Loucy (cell line): ENCODE results near the gene MMP14.

Source experiments
- EZH2phosphoT487 ChIP-seq: fragments of 200-600 bp; IDR thresholded peaks from 2 replicates; pipeline ENCODE4 v1.6.1; 2018; ENCODE audit warnings: antibody characterized with exemption, mild to moderate bottlenecking, moderate library complexity, borderline replicate concordance
- TF ChIP-seq, protein P1 (sequence below): fragments of 200-600 bp; sonication (generic); conservative IDR thresholded peaks from 2 replicates; pipeline ENCODE4 v1.5.1; 2014; ENCODE audit warnings: mild to moderate bottlenecking, antibody characterized with exemption, low read length

DNA sequence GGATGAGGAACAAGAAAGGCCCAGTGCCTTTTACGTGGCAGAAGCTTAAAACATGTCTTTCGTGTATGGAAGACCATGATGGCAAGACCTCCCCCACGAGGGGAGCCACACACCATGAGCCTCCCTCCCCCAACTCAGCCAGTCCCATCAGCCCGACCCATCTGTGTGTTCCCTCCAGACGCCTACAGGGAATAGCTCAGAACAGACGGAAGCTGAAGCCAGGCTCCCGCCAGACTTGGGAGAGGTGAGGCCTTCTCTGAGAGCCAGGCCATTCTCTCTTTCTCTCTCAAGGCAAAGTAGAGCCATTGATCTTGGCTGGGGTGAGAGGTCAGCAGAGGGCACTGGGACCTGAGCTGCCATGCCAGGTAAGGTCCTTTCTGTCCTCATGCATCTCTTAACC, 56.1 kb downstream of the MMP14 start:
- TF ChIP-seq, protein P1, sequence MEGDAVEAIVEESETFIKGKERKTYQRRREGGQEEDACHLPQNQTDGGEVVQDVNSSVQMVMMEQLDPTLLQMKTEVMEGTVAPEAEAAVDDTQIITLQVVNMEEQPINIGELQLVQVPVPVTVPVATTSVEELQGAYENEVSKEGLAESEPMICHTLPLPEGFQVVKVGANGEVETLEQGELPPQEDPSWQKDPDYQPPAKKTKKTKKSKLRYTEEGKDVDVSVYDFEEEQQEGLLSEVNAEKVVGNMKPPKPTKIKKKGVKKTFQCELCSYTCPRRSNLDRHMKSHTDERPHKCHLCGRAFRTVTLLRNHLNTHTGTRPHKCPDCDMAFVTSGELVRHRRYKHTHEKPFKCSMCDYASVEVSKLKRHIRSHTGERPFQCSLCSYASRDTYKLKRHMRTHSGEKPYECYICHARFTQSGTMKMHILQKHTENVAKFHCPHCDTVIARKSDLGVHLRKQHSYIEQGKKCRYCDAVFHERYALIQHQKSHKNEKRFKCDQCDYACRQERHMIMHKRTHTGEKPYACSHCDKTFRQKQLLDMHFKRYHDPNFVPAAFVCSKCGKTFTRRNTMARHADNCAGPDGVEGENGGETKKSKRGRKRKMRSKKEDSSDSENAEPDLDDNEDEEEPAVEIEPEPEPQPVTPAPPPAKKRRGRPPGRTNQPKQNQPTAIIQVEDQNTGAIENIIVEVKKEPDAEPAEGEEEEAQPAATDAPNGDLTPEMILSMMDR = no peak
- no peak for TF ChIP-seq EZH2phosphoT487
